LNCAP (cell line): Measurements from ENCODE around the gene NID1.

Experiments used
- TF ChIP-seq, protein P1 (sequence below): fragments of 450-650 bp; IDR thresholded peaks from 2 replicates; pipeline ENCODE4 v1.5.1; 2017; ENCODE audit warnings: mild to moderate bottlenecking

NID1 gene

DNA sequence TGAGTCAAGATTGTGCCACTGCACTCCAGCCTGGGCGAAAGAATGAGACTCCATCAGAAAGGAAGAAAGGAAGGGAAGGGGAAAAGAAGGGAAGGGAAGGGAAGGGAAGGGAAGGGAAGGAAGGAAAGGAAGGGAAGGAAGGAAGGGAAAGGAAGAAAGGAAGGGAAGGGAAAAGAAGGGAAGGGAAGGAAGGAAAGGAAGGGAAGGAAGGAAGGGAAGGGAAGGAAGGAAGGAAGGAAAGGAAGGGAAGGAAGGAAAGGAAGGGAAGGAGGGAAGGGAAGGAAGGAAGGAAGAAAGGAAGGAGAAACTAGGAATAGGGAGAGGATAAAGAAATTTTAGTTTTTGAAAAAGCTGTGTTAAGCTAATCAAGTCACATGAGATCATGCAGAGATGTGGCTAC is 33.4 kb upstream of the NID1 start:
- TF ChIP-seq, protein P1, sequence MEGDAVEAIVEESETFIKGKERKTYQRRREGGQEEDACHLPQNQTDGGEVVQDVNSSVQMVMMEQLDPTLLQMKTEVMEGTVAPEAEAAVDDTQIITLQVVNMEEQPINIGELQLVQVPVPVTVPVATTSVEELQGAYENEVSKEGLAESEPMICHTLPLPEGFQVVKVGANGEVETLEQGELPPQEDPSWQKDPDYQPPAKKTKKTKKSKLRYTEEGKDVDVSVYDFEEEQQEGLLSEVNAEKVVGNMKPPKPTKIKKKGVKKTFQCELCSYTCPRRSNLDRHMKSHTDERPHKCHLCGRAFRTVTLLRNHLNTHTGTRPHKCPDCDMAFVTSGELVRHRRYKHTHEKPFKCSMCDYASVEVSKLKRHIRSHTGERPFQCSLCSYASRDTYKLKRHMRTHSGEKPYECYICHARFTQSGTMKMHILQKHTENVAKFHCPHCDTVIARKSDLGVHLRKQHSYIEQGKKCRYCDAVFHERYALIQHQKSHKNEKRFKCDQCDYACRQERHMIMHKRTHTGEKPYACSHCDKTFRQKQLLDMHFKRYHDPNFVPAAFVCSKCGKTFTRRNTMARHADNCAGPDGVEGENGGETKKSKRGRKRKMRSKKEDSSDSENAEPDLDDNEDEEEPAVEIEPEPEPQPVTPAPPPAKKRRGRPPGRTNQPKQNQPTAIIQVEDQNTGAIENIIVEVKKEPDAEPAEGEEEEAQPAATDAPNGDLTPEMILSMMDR: no peak

DNA sequence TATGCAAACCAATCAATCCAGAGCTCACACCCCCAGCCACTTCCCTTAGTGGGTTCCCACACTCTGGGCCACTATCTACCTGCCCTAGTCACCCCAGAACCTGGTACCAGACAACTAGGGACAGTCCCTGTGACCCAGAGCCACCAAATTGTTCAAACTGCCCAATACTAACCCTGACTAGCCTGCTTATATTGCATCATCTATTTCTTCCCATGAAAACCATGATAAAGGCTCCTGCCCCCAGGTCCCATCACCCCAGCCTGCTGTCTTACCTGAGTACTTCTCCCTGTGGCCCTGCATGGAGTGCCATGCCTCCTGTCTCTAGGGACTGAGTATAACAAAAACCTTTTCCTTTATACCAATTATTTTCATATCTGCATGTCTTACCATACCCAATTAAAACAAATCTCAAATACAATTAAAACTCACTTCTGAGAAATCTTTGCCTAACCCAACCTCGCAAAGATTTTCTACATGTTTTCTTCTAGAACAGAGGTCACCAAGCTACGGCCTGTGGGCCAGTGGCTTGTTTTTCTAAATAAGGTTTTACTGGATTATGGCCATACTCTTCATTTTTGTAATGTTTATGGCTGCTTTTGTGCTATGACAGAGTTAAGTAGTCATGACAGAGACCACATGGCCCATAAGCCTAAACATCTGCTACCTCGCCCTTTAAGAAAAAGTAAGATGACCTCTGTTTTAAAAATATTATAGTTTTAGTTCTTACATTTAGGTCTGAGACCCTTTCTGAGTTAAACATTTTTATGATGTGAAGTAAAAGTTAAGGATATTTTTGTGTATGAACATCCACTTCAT is 31.0 kb upstream of the NID1 start:
- TF ChIP-seq, protein P1: no peak

DNA sequence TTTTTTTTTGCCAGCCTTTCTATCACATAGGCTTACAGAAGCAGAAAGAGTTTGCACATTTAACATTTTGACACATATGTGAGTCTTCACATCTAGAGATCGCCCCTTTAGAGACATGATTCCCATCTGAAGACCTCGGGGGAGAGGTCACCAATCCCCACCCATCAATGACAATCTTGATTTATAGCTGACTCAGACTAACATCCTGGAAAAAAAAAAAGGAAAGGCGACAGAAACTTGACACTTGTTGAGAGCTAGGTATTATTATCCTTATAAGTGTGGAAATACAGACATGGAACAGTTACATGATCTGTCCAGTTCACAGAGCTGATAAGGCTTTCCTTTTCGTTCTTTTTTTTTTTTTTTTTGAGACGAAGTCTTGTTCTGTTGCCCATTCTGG is 28.0 kb upstream of the NID1 start:
- TF ChIP-seq, protein P1: no peak

DNA sequence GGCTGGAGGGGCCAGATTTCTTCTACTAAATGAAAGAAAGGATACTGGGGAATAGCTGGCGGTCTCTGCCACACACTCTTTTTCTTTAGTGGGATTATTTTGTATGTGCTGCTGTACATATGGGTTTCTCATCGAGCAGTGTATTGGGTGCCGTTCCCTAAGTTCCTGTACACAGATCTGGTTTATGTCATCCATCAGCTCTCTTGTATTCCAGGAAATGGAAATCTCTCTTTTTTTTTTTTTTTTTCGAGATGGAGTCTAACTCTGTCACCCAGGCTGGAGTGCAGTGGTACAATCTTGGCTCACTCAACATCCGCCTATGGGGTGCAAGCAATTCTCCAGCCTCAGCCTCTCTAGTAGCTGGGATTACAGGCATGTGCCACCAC is 27.0 kb upstream of the NID1 start:
- TF ChIP-seq, protein P1: no peak

DNA sequence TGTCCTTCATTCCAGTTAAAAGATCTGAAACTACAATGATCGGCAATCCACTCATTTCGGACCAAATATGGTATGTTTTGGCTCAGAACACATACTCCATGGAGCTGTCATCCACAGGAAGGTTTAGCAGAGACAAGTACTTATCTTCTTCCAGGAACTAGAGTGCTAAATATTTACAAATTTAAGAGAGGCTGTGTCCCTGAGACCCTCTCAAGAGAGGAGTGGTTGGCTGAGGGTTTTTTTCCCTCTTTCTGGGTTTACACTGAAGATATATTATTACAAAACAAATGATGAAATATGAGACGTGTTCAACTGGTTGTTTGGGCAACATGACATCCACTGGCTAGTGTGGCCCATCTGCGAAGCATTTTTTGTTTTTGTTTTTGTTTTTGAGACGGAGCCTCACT is 25.9 kb upstream of the NID1 start:
- TF ChIP-seq, protein P1: no peak

DNA sequence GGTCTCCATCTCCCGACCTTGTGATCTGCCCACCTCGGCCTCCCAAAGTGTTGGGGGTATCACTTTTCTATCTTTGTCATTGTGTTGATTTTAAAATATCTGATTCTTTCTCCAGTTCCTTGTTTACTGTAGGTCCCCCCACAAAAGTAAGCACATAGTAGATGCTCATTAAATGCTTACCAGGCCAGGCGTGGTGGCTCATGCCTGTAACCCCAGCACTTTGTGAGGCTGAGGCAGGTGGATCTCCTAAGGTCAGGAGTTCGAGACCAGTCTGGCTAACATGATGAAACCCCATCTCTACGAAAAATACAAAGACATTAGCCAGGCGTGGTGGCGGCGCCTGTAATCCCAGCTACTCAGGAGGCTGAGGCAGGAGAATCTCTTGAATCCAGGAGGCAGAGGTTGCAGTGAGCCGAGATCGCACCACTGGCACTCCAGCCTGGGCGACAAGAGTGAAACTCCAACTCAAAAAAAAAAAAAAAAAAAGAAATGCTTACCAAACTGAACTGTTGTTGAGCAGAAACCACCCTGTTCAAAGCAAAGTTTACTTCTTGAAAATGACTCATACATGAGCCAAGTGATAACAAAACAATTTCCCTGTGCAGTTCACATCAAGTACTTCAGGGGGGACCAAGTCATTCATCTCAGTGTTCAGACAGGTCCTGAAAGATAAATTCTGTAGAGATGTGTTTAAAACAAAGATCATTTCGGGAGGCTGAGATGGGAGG is 24.3 kb upstream of the NID1 start:
- TF ChIP-seq, protein P1: no peak

DNA sequence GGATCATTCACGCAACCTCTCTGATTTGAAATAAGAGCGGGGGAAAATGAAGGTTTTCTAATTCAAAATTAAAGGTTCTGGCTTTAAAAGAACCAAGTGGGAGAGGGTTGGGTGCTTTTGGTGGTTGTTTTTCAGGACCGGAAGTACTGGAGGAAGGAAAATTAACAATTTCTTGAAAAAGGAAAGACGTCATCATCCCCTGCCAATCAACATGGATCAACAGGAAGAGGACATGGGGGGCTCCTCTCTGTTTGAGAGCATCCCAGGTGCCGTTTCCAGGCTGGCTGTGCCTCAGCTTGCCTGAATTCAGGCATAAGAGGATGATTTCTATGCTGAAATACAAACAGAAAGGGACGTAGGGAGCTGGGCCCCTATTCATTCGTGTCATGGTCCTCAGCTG is 21.6 kb upstream of the NID1 start:
- TF ChIP-seq, protein P1: no peak
